Nephron (organoid): ENCODE data around the gene MPV17L2.

Source experiments
- H3K27ac Mint-ChIP-seq, 3 experiments: 2 replicates each; pipeline ENCODE4 v1.8.0; 2020; ENCODE audit warnings: mixed read lengths in 3 of 3, mild to moderate bottlenecking in 2 of 3, moderate library complexity in 1 of 3
- H3K27me3 Mint-ChIP-seq: 2 replicates; pipeline ENCODE4 v1.8.0; 2021; ENCODE audit warnings: low read depth, mild to moderate bottlenecking, moderate library complexity, mixed read lengths
- H3K36me3 Mint-ChIP-seq: 2 replicates; pipeline ENCODE4 v1.8.0; 2020; ENCODE audit warnings: low read depth, mixed read lengths
- H3K4me1 Mint-ChIP-seq: 2 replicates; pipeline ENCODE4 v1.8.0; 2020; ENCODE audit warnings: mixed read lengths
- H3K4me3 Mint-ChIP-seq, 3 experiments: 2 replicates each; pipeline ENCODE4 v1.8.0; 2020; ENCODE audit warnings: mild to moderate bottlenecking in 3 of 3, mixed read lengths in 3 of 3, moderate library complexity in 2 of 3
- H3K9me3 Mint-ChIP-seq: 2 replicates; pipeline ENCODE4 v1.8.0; 2020; ENCODE audit warnings: mixed read lengths
- TF ChIP-seq, protein P1 (sequence below), 3 experiments: fragments of 200-600 bp; sonication (generic); IDR thresholded peaks; one replicate each; pipeline ENCODE4 v1.5.0; 2021; ENCODE audit warnings: antibody characterized with exemption in 3 of 3; ENCODE audit not compliant: unreplicated experiment in 3 of 3

MPV17L2 gene

DNA sequence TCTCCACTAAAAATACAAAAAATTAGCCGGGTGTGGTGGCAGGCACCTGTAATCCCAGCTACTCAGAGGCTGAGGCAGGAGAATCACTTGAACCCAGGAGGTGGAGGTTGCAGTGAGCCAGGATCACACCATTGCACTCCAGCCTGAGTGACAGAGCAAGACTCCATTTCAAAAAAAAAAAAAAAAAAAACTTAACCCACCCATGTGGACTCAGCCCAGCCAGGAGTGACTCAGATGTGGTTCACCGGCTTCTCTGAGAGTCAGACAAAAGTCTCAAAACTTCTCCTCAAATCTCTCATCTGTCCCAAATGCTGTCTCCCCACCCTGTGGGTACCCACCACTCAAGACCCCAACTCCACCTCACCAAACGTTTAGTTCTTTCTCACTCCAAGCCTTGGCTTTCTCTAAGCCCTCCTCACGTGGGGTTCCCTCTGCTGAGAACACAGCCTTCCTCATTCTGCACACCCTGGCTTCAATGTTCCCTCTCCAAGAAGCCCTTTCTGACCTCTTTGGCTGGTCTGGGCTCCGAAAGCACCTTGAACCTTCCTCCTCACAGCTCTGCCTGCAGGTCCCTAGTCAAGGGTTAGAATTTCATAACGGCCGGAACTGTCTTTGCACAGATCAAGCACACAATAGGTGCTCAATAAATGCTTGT, 21.9 kb downstream of the MPV17L2 start:
- H3K4me1 Mint-ChIP-seq = no peaks in the 10 kb centered on the region
- H3K27ac Mint-ChIP-seq = no peak overlapping the region
- H3K27me3 Mint-ChIP-seq = peaks cover 19% of the 10 kb centered on the region
- TF ChIP-seq, protein P1, sequence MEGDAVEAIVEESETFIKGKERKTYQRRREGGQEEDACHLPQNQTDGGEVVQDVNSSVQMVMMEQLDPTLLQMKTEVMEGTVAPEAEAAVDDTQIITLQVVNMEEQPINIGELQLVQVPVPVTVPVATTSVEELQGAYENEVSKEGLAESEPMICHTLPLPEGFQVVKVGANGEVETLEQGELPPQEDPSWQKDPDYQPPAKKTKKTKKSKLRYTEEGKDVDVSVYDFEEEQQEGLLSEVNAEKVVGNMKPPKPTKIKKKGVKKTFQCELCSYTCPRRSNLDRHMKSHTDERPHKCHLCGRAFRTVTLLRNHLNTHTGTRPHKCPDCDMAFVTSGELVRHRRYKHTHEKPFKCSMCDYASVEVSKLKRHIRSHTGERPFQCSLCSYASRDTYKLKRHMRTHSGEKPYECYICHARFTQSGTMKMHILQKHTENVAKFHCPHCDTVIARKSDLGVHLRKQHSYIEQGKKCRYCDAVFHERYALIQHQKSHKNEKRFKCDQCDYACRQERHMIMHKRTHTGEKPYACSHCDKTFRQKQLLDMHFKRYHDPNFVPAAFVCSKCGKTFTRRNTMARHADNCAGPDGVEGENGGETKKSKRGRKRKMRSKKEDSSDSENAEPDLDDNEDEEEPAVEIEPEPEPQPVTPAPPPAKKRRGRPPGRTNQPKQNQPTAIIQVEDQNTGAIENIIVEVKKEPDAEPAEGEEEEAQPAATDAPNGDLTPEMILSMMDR (IDR thresholded peaks at IDR 0.05; ENCODE audit: unreplicated experiment in 3 of 3) = no peak
- no peaks in the 10 kb centered on the region for H3K9me3 Mint-ChIP-seq
- H3K4me3 Mint-ChIP-seq = no peak overlapping the region
- H3K36me3 Mint-ChIP-seq = no peaks in the 10 kb centered on the region

DNA sequence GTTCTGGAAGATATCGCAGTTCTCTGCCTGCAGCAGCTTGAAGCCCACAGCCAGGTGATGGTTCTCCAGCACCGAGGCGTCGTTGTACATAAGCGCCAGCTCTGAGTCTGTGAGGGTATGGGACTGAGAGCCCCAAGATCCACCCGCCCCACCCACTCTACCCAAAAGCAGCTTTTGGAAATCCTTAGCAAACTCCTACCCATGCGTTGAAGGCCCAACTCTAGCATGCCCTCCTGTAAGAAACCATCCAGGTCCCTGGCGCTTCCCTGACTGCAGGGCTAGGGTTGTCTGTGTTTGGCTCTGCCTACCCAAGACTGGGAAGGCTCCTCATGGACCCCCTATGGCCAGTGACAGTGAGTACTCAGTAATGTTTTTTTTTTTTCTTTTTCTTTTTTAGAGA, 23.8 kb downstream of the MPV17L2 start:
- TF ChIP-seq, protein P1 (IDR thresholded peaks at IDR 0.05; ENCODE audit: unreplicated experiment in 3 of 3) = no peak
- no peaks in the 10 kb centered on the region for H3K9me3 Mint-ChIP-seq
- peaks cover 23% of the 10 kb centered on the region for H3K27me3 Mint-ChIP-seq
- no peaks in the 10 kb centered on the region for H3K4me1 Mint-ChIP-seq
- H3K36me3 Mint-ChIP-seq = no peaks in the 10 kb centered on the region
- H3K4me3 Mint-ChIP-seq = no peak overlapping the region
- no peak overlapping the region for H3K27ac Mint-ChIP-seq

DNA sequence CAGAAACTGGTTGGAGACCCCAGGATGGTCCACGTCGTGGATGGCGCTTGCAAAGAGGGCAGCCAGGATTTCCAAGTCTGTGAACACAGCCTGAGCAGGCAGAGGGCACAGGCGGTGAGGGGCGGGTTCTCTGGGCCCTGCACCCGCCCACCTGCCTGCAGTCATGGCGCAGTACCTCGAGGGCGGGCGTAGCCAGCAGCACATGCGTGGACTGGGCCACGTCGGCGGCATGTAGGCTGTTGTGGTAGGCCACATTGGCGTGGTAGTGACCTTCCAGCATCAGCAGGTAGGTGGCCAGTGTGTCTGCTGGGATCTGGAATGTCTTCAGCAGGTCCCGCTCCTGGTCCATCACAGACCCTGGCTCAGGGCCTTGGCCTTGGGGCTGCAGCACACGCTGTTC, 25.1 kb downstream of the MPV17L2 start:
- Mint-ChIP-seq H3K27me3 (peaks cover 29% of the 10 kb centered on the region), H3K36me3 (no peaks in the 10 kb centered on the region)

DNA sequence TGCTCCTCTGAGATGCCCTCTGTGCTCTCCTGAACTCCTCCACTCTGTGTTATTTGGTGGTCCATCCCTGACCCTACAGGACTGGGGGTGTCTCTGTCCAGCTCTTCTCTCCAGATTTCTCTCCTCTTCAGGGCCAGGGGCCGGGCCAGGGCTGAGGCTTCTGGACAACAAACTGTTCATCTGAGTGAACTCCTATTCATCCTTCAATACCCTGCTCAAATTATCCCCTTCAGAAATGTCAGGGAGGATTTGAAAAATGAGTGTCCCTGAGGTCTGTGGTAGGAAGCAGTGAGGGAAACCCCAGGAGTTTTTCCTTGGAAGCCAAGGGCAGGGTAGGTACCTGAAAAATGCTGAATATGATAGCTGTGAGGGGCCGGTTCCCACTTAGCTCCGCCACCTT, 25.6 kb downstream of the MPV17L2 start:
- H3K36me3 Mint-ChIP-seq = no peaks in the 10 kb centered on the region
- no peaks in the 10 kb centered on the region for H3K4me1 Mint-ChIP-seq

More for the DNA sequence above, 25.1 kb downstream of the MPV17L2 start:
- Mint-ChIP-seq H3K4me1 (no peaks in the 10 kb centered on the region), H3K9me3 (no peaks in the 10 kb centered on the region), H3K27ac (no peak overlapping the region), H3K4me3 (no peak overlapping the region)
- TF ChIP-seq, protein P1 (IDR thresholded peaks at IDR 0.05; ENCODE audit: unreplicated experiment in 3 of 3) = no peak

DNA sequence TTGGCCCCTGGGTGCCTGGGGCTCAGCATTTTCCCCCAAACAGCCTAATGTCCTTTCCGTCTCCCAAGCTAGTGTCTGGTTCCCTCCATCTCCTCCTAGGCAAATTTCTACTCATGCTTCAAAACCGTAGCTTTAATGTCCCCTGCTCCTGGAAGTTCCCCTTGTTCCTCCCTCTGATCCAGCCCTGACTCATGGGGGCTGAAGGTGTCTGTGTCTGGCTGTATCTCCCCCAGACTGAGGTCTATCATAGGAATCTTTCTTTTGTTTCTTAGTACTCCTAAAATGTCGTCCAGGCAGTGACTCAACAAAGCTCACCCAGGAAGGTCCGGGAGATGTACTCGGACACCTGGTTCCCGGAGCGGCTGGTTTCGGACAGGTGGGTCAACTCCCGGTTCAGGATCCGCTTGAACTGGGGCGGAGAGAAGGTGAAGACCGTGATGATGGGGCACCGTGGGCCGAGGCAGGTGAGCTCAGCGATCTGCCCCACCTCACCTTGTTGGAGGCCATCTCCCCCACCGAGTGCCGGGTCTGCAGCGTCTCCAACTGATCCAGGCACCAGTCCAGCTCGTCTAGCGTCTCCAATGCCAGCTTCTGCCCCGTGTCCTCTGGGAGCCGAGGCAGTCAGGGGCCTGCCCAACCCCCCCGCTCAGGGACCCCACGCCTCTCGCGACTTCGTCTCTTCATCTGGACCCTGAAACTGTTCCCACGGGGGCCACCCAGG, 27.1 kb downstream of the MPV17L2 start:
- H3K27me3 Mint-ChIP-seq = peaks cover 37% of the 10 kb centered on the region
- H3K4me3 Mint-ChIP-seq = no peak overlapping the region
- H3K4me1 Mint-ChIP-seq = peaks cover 8% of the 10 kb centered on the region
- no peak overlapping the region for H3K27ac Mint-ChIP-seq
- no peaks in the 10 kb centered on the region for H3K9me3 Mint-ChIP-seq
- TF ChIP-seq, protein P1 (IDR thresholded peaks at IDR 0.05; ENCODE audit: unreplicated experiment in 3 of 3) = no peak
- H3K36me3 Mint-ChIP-seq = no peaks in the 10 kb centered on the region

More for the DNA sequence above, 25.6 kb downstream of the MPV17L2 start:
- no peak overlapping the region for H3K27ac Mint-ChIP-seq
- TF ChIP-seq, protein P1 (IDR thresholded peaks at IDR 0.05; ENCODE audit: unreplicated experiment in 3 of 3) = no peak
- H3K9me3 Mint-ChIP-seq = no peaks in the 10 kb centered on the region
- H3K4me3 Mint-ChIP-seq = no peak overlapping the region
- peaks cover 32% of the 10 kb centered on the region for H3K27me3 Mint-ChIP-seq
